PFSK-1 (cell line): ENCODE measurements around the gene SEC24C.

ENCODE experiments used
- FOXP2 ChIP-seq: optimal IDR thresholded peaks from 2 replicates; pipeline ENCODE3; 2011; ENCODE audit warnings: borderline replicate concordance, control low read depth, inconsistent platforms; ENCODE audit not compliant: insufficient read depth; ENCODE audit errors: extremely low read length, extremely low read depth
- POLR2AphosphoS5 ChIP-seq: IDR thresholded peaks from 2 replicates; pipeline ENCODE4 v1.6.1; 2012; ENCODE audit warnings: low read depth, mild to moderate bottlenecking, control low read depth, low read length, moderate library complexity
- REST ChIP-seq, 2 experiments: IDR thresholded peaks; 2 replicates each; pipeline versions ENCODE4 v1.6.1 to v1.8.0; 2011 to 2012; ENCODE audit warnings: low read depth in 2 of 2, low read length in 2 of 2, control low read depth in 1 of 2, inconsistent platforms in 1 of 2, mild to moderate bottlenecking in 1 of 2, moderate library complexity in 1 of 2; ENCODE audit not compliant: insufficient read depth in 1 of 2
- SIN3A ChIP-seq: IDR thresholded peaks from 2 replicates; pipeline ENCODE4 v1.6.1; 2012; ENCODE audit warnings: mild to moderate bottlenecking, low read length, moderate library complexity, borderline replicate concordance; ENCODE audit not compliant: insufficient read depth
- TAF1 ChIP-seq: IDR thresholded peaks from 2 replicates; pipeline ENCODE4 v1.6.1; 2012; ENCODE audit warnings: low read length, control low read depth, borderline replicate concordance; ENCODE audit not compliant: insufficient read depth

- TF ChIP-seq POLR2AphosphoS5 (no peak; the same call in 1 of the 2 replicates), TAF1 (no peak), REST (IDR thresholded peaks at IDR 0.05; ENCODE audit: insufficient read depth in 1 of 2, low read depth in 2 of 2, low read length in 2 of 2) (no peak), FOXP2 (no peak), SIN3A (no peak)
Observed at GRCh38 chr10:73799899-73800559, 55.9 kb downstream of the SEC24C start.
